ENCODE measurements around the gene ALKBH6. TPM values are rescaled to one million over a fixed set of nuclear protein-coding genes. Genes with fewer than 3 reads are reported as not detected.

The ALKBH6 gene
- total RNA-seq, 4 donors from 2014 or later = 16.7 to 31.1 (median 18.6) TPM

Other genes starting within 250 kb of the ALKBH6 start
- gene ARHGAP33, start 238.6 kb downstream of the ALKBH6 start, total RNA-seq = 10 to 100 TPM in 1 of 4 donors, 1 to 10 TPM in 2, under 1 TPM in 1; 0.33 to 12.2 (median 4.5) TPM
- not detected for gene PRODH2, start 201.4 kb downstream of the ALKBH6 start, total RNA-seq
- not detected for gene NPHS1, start 161.7 kb downstream of the ALKBH6 start, total RNA-seq
- gene KIRREL2, start 157.3 kb downstream of the ALKBH6 start, total RNA-seq = not detected
- gene APLP1, start 145.6 kb downstream of the ALKBH6 start, total RNA-seq = 1 to 10 TPM in 2 of 4 donors, not detected in 2; 1.2 to 1.3 TPM
- 10 to 100 TPM in 3 of 4 donors, 1 to 10 TPM in 1; 6.8 to 23.3 (median 13.6) TPM for gene NFKBID, start 113.7 kb downstream of the ALKBH6 start, total RNA-seq
- 10 to 100 TPM in 1 of 4 donors, 1 to 10 TPM in 2, not detected in 1; 2.9 to 72.6 (median 4.7) TPM for gene HCST, start 111.7 kb downstream of the ALKBH6 start, total RNA-seq
- gene TYROBP, start 105.9 kb downstream of the ALKBH6 start, total RNA-seq = 1,000 to 10,000 TPM in 1 of 4 donors, 100 to 1,000 TPM in 2, 10 to 100 TPM in 1; 99.8 to 1,341 (median 209) TPM
- 1 to 10 TPM; 2.5 to 6.6 (median 4.3) TPM for gene LRFN3, start 77.8 kb downstream of the ALKBH6 start, total RNA-seq
- 10 to 100 TPM in 3 of 4 donors, 1 to 10 TPM in 1; 8.6 to 59.9 (median 42.5) TPM for gene SDHAF1, start 19.0 kb downstream of the ALKBH6 start, total RNA-seq
- gene SYNE4, start 5.4 kb downstream of the ALKBH6 start, total RNA-seq = 1 to 10 TPM in 1 of 4 donors, not detected in 3; 1.5 TPM
- gene CLIP3, start 18.7 kb upstream of the ALKBH6 start, total RNA-seq = 10 to 100 TPM in 1 of 4 donors, 1 to 10 TPM in 3; 3.8 to 11.9 (median 8.4) TPM
- 10 to 100 TPM in 1 of 4 donors, 1 to 10 TPM in 3; 2.9 to 10.5 (median 9.3) TPM for gene THAP8, start 40.1 kb upstream of the ALKBH6 start, total RNA-seq
- gene WDR62, start 40.7 kb upstream of the ALKBH6 start, total RNA-seq = 1 to 10 TPM in 1 of 4 donors, under 1 TPM in 2, not detected in 1; 0.34 to 1.1 (median 0.44) TPM
- not detected for gene OVOL3, start 96.9 kb upstream of the ALKBH6 start, total RNA-seq
- 10 to 100 TPM; 31.3 to 76.1 (median 35.5) TPM for gene POLR2I, start 100.7 kb upstream of the ALKBH6 start, total RNA-seq
- 100 to 1,000 TPM in 2 of 4 donors, 10 to 100 TPM in 2; 89.8 to 132 (median 111) TPM for gene TBCB, start 101.3 kb upstream of the ALKBH6 start, total RNA-seq
- gene CAPNS1, start 125.9 kb upstream of the ALKBH6 start, total RNA-seq = 100 to 1,000 TPM; 211 to 331 (median 247) TPM
- gene COX7A1, start 138.2 kb upstream of the ALKBH6 start, total RNA-seq = 100 to 1,000 TPM in 1 of 4 donors, 10 to 100 TPM in 3; 18.2 to 111 (median 72.9) TPM
- gene ZNF565, start 200.5 kb upstream of the ALKBH6 start, total RNA-seq = 1 to 10 TPM; 2.9 to 6.6 (median 5.1) TPM
- gene ZNF146, start 200.9 kb upstream of the ALKBH6 start, total RNA-seq = 10 to 100 TPM; 39.1 to 76.4 (median 69.2) TPM